WI38 (cell line): ENCODE measurements around the gene KCNE1.
A peak's percentile ranks its signal among the peaks of the same experiment; 100 is the strongest.

ENCODE experiments used
- H3K4me3 ChIP-seq: 2 replicates; pipeline ENCODE4 v1.5.1; 2011; ENCODE audit warnings: low read depth, mild to moderate bottlenecking, control low read depth, low read length
- TF ChIP-seq, protein P1 (sequence below): IDR thresholded peaks from 2 replicates; pipeline ENCODE4 v1.5.1; 2012; ENCODE audit warnings: low read depth, mild to moderate bottlenecking, control low read depth, low read length

The KCNE1 gene

DNA sequence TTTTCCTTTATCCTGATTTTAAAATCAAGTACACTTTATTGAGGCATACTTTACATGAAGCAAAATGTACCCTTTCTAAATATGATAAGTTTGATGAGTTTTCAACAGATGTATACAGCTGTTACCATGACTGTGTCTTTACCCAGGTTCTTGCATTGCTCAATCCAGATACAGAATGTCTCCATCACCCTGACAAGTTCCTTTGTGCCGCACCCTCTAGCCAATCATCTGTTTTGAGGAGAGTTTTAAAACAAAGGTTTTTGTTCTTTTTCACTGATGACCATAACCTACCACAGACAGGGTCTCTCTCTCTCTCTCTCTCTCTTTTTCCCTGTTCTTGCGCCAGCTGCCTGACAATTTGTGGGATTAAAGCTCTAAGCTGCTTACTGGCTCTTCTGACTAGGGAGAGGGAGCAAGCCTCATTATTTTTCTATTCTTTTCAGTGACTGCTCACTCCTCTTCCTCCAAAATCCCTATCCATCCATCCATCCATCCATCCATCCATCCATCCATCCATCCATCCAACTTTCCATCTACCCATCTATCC is 1.2 kb upstream of the KCNE1 start:
- TF ChIP-seq, protein P1, sequence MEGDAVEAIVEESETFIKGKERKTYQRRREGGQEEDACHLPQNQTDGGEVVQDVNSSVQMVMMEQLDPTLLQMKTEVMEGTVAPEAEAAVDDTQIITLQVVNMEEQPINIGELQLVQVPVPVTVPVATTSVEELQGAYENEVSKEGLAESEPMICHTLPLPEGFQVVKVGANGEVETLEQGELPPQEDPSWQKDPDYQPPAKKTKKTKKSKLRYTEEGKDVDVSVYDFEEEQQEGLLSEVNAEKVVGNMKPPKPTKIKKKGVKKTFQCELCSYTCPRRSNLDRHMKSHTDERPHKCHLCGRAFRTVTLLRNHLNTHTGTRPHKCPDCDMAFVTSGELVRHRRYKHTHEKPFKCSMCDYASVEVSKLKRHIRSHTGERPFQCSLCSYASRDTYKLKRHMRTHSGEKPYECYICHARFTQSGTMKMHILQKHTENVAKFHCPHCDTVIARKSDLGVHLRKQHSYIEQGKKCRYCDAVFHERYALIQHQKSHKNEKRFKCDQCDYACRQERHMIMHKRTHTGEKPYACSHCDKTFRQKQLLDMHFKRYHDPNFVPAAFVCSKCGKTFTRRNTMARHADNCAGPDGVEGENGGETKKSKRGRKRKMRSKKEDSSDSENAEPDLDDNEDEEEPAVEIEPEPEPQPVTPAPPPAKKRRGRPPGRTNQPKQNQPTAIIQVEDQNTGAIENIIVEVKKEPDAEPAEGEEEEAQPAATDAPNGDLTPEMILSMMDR, result no peak
- H3K4me3 ChIP-seq, result no peak overlapping the region

DNA sequence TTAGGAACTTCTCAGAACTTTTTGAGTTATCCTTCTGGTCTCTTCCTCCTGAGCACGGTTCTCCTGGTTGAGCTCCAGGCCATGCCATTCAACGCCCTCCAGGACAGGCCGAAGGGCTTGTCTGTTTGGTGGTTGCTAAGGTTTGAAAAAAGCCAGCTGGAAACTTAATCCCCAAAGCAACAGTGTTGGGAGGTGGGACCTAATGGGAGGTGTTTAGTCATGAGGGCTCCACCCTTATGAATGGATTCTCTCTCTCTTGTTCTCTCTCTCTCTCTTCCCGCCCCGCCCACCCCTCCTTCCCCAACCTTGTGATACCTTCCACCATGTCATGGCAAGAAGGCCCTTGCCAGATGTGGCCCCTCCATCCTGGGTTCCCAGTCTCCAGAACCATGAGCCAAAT is 829 bp downstream of the KCNE1 start:
- no peak overlapping the region for H3K4me3 ChIP-seq
- TF ChIP-seq, protein P1, result no peak

DNA sequence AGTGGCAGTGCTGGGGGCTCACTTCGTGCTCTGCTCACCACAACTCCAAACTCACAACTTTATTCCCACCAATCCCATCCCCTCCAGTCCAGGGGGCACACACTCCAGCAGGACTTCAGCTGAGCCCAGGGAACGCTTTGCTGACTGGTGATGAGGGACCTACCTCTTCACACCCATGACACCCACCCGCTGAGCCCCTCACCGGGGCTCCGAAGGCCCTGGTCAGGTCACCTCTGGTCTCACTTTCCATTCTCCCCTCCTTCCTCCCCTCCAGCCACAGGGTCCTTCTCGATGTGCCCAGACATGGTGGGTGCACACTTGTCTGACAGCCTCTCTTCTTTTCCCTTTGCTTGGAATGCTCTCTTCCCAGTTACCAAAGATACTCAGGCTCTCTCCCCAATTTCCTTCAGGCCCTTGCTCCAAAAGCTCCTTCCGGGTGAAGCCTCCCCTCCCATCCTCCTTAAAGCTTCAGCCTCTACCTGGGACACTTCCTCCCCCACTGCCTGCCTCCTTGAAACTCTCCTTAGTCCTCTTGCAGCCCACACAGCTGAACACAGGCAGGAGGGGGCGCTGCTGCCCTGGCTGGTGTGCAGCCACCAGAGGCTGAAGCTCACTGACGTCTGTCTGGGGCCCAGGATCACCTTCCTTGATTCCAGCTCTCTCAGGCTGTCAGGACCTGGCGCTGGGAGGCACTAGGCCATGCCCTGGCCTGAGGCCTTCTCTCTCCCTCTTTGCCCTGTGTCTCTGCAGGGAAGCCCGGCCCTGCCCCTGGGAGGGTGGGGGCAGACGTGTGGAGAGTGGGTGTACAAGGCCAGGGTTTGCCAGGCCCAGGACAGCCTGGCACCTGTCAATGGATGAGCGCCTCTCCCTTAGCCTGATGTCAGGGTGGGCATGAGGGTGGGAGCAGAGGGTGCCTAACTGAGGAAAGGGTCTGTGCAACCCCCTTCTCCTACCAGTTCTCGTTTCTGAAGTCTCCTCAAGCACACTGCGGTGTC is 1.6 kb downstream of the KCNE1 start:
- TF ChIP-seq, protein P1, result peak; percentile 83
- H3K4me3 ChIP-seq, result no peak overlapping the region

DNA sequence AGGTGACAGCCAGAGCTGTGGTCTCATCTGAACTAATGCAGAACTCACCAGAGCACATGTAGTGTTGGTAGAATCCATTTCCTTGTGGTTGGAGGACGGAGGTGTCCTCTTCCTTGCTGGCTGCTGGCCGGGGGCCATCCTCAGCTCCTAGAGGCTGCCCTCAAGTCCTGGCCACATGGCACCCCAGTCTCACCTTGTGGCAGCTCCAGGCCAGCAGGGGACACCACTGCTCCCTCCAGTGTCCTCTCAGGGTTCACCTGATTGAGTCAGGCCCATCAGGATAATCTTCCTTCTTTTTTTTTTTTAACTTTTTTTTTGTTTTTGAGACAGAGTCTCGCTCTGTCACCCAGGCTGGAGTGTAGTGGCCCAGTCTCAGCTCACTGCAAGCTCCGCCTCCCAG is 2.9 kb downstream of the KCNE1 start:
- no peak overlapping the region for H3K4me3 ChIP-seq
- TF ChIP-seq, protein P1, result 0 out of 2 replicates have a peak, but pooled peaks have one; percentile 14

DNA sequence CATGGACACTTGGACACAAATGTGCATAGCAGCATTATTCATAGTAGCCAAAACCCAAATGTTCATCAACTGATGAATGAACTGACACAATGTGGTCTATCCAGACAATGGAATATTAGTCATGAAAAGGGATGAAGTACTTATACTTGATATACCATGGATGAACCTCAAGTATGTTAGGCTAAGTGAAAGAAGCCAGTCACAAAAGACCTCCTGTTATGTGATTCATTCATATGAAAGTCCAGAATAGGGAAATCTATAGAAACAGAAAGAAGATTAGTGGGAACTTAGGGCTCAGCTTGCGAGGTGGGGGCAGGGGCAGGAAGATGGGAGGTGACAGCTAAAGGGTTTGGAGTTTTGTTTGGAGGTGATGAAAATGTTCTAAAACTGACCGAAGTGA is 7.4 kb downstream of the KCNE1 start:
- H3K4me3 ChIP-seq, result no peak overlapping the region
- TF ChIP-seq, protein P1, result no peak

DNA sequence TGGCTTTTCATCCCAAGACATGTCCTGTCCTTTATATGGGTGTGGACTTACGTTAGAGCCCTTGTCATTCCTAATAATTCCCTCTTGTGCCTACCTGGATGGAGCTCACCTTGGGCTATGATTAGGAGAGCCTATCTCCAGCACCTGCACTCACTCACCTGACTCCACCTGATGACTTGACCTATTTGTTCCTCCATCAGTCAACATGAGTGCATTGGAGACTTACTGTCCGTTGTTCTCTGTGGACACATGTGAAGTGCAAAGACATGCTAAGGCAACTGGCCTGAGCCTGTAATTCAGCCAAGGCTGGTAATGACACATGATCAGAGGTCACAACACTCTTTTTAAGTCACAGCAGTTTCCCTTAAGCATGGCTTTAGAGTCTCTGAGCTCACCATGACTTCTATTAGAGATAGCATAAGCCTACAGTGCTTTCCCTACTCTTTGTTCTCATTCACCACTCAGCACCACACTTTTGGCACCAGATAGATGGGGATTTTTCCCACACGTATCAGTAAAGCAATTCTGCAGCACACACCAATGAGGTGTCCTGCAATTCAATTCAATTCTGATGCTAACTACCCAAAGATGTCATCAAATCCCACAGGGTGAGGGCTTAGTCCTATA is 9.4 kb downstream of the KCNE1 start:
- TF ChIP-seq, protein P1, result no peak
- H3K4me3 ChIP-seq, result no peak overlapping the region
